MM.1S (cell line): Measurements from ENCODE around the gene ONECUT1.

Experiments
- DNase-seq: peaks from one replicate; pipeline ENCODE4 v3.0.0-alpha.2; 2015
- H2AFZ ChIP-seq: fragments of 300-600 bp; sonication (generic); 2 replicates; pipeline ENCODE4 v1.6.0; 2016; ENCODE audit warnings: antibody characterized with exemption, low read length
- H3F3A ChIP-seq: fragments of 300-600 bp; sonication (generic); 2 replicates; pipeline ENCODE4 v1.6.1; 2016; ENCODE audit warnings: mild to moderate bottlenecking, antibody characterized with exemption, low read length, moderate library complexity, mixed read lengths; ENCODE audit not compliant: insufficient read depth
- H3K27ac ChIP-seq: fragments of 300-600 bp; sonication (generic); 2 replicates; pipeline ENCODE4 v1.5.1; 2016; ENCODE audit warnings: mild to moderate bottlenecking, low read length
- H3K27me3 ChIP-seq: fragments of 300-600 bp; sonication (generic); replicated peaks from 2 replicates; pipeline ENCODE4 v1.6.0; 2016; ENCODE audit warnings: low read length; ENCODE audit not compliant: insufficient read depth
- H3K36me3 ChIP-seq: fragments of 300-600 bp; sonication (generic); replicated peaks from 2 replicates; pipeline ENCODE4 v1.6.1; 2016; ENCODE audit warnings: mild to moderate bottlenecking, low read length, mixed read lengths; ENCODE audit not compliant: insufficient read depth
- H3K4me1 ChIP-seq: fragments of 300-600 bp; sonication (generic); 2 replicates; pipeline ENCODE4 v1.6.1; 2016; ENCODE audit warnings: low read length, mixed read lengths
- H3K4me2 ChIP-seq: fragments of 300-600 bp; sonication (generic); 2 replicates; pipeline ENCODE4 v1.6.0; 2016; ENCODE audit warnings: low read depth, low read length
- H3K4me3 ChIP-seq: fragments of 300-600 bp; sonication (generic); 2 replicates; pipeline ENCODE4 v1.5.1; 2016; ENCODE audit warnings: low read length, mixed read lengths
- H3K79me2 ChIP-seq: fragments of 300-600 bp; sonication (generic); 2 replicates; pipeline ENCODE4 v1.6.1; 2016; ENCODE audit warnings: mixed run types, low read length, mixed read lengths
- H3K9ac ChIP-seq: fragments of 300-600 bp; sonication (generic); 2 replicates; pipeline ENCODE4 v1.6.1; 2016; ENCODE audit warnings: low read length, mixed read lengths
- H3K9me2 ChIP-seq: fragments of 300-600 bp; sonication (generic); replicated peaks from 2 replicates; pipeline ENCODE4 v1.6.1; 2016; ENCODE audit warnings: mild to moderate bottlenecking, low read length, mixed read lengths; ENCODE audit not compliant: insufficient read depth
- H3K9me3 ChIP-seq: fragments of 300-600 bp; sonication (generic); replicated peaks from 2 replicates; pipeline ENCODE4 v1.6.1; 2016; ENCODE audit warnings: mild to moderate bottlenecking, low read length, mixed read lengths; ENCODE audit not compliant: insufficient read depth
- H4K20me1 ChIP-seq: fragments of 300-600 bp; sonication (generic); 2 replicates; pipeline ENCODE4 v1.6.1; 2016; ENCODE audit warnings: mild to moderate bottlenecking, low read length, moderate library complexity, mixed read lengths; ENCODE audit not compliant: insufficient read depth
- CTCF ChIP-seq: fragments of 300-600 bp; sonication (generic); IDR thresholded peaks from 2 replicates; pipeline ENCODE4 v1.5.1; 2016; ENCODE audit warnings: antibody characterized with exemption, low read length, mixed read lengths
- EZH2 ChIP-seq: fragments of 300-600 bp; sonication (generic); optimal IDR thresholded peaks from 2 replicates; pipeline ENCODE3; 2017; ENCODE audit warnings: low read depth, mild to moderate bottlenecking, antibody characterized with exemption, low read length, mixed read lengths
- EZH2phosphoT487 ChIP-seq: fragments of 300-600 bp; sonication (generic); IDR thresholded peaks from 2 replicates; pipeline ENCODE4 v1.6.1; 2018; ENCODE audit warnings: antibody characterized with exemption, low read length

The ONECUT1 gene

GRCh38 chr15:52790941-52791751 is 1.0 kb upstream of the ONECUT1 start:
- Histone ChIP-seq H3K9me2 (no peaks in the 10 kb centered on the region), H3K27ac (no peak overlapping the region), H3K27me3 (peaks cover 71% of the 10 kb centered on the region), H3K4me2 (peak overlapping the region; percentile 95; the same call in 1 of the 2 replicates), H3K9me3 (no peaks in the 10 kb centered on the region), H3K4me1 (no peaks in the 10 kb centered on the region), H3F3A (no peaks in the 10 kb centered on the region), H3K36me3 (no peaks in the 10 kb centered on the region), H3K9ac (no peak overlapping the region), H3K79me2 (no peaks in the 10 kb centered on the region), H3K4me3 (no peak overlapping the region), H4K20me1 (no peaks in the 10 kb centered on the region), H2AFZ (peak overlapping the region; percentile 93; the same call in 1 of the 2 replicates)
- TF ChIP-seq EZH2 (no peak), EZH2phosphoT487 (no peak), CTCF (no peak)
- no peak for DNase-seq

GRCh38 chr15:52789601-52790168 is 451 bp downstream of the ONECUT1 start:
- H3K79me2 ChIP-seq = no peaks in the 10 kb centered on the region
- no peak overlapping the region; the same call in 1 of the 2 replicates for H3K9ac ChIP-seq
- DNase-seq = no peak
- no peaks in the 10 kb centered on the region for H3K36me3 ChIP-seq
- no peaks in the 10 kb centered on the region for H4K20me1 ChIP-seq
- peak overlapping the region; percentile 85 for H3K4me3 ChIP-seq
- no peaks in the 10 kb centered on the region for H3K4me1 ChIP-seq
- H3K27me3 ChIP-seq = peaks cover 71% of the 10 kb centered on the region
- H3K9me3 ChIP-seq = no peaks in the 10 kb centered on the region
- no peaks in the 10 kb centered on the region for H3K9me2 ChIP-seq
- H3K27ac ChIP-seq = no peak overlapping the region
- peak overlapping the region; percentile 93 for H2AFZ ChIP-seq
- H3K4me2 ChIP-seq = peak overlapping the region; percentile 95
- TF ChIP-seq EZH2phosphoT487 (no peak), CTCF (no peak), EZH2 (no peak)
- H3F3A ChIP-seq = no peaks in the 10 kb centered on the region

GRCh38 chr15:52789008-52789600 is 1.0 kb downstream of the ONECUT1 start:
- Histone ChIP-seq H3K4me3 (no peak overlapping the region), H3K27me3 (peaks cover 72% of the 10 kb centered on the region), H3K79me2 (no peaks in the 10 kb centered on the region), H3K9ac (no peak overlapping the region), H2AFZ (no peak overlapping the region), H3K9me2 (no peaks in the 10 kb centered on the region), H3K36me3 (no peaks in the 10 kb centered on the region), H4K20me1 (no peaks in the 10 kb centered on the region), H3K4me2 (peak overlapping the region; percentile 95; the same call in 1 of the 2 replicates), H3K4me1 (no peaks in the 10 kb centered on the region), H3F3A (no peaks in the 10 kb centered on the region), H3K9me3 (no peaks in the 10 kb centered on the region), H3K27ac (no peak overlapping the region)
- TF ChIP-seq CTCF (no peak), EZH2 (no peak), EZH2phosphoT487 (no peak)
- DNase-seq = no peak
